Fibroblast of lung (primary cell): ENCODE measurements around the gene RPL11. TPM values are rescaled to one million over a fixed set of nuclear protein-coding genes. Genes with fewer than 3 reads are reported as not detected.

Source experiments
- DNase-seq, 2 donors: peaks; one replicate each; pipeline versions ENCODE4 v3.0.0 to v3.0.0-alpha.2; 2010; ENCODE audit warnings: low read depth in 2 of 2
- H2AFZ ChIP-seq: 2 replicates; pipeline ENCODE4 v1.5.1; 2012; ENCODE audit warnings: low read length, control low read depth, inconsistent platforms
- H3K27ac ChIP-seq: 2 replicates; pipeline ENCODE4 v1.5.1; 2011; ENCODE audit warnings: low read length, control low read depth; ENCODE audit not compliant: insufficient read depth
- H3K27me3 ChIP-seq: 2 replicates; pipeline ENCODE4 v1.5.1; 2011; ENCODE audit warnings: mild to moderate bottlenecking, low read length; ENCODE audit not compliant: control insufficient read depth, insufficient read depth
- H3K36me3 ChIP-seq: 2 replicates; pipeline ENCODE4 v1.5.1; 2011; ENCODE audit warnings: low read length; ENCODE audit not compliant: control insufficient read depth, insufficient read depth
- H3K4me1 ChIP-seq: 2 replicates; pipeline ENCODE4 v1.5.1; 2011; ENCODE audit warnings: low read length; ENCODE audit not compliant: control insufficient read depth, insufficient read depth; ENCODE audit errors: extremely low read depth
- H3K4me2 ChIP-seq: 2 replicates; pipeline ENCODE4 v1.5.1; 2011; ENCODE audit warnings: low read length, control low read depth; ENCODE audit not compliant: insufficient read depth; ENCODE audit errors: extremely low read depth
- H3K4me3 ChIP-seq, 4 experiments: fragments of 200-600 bp in 1 of 4; sonication (generic) in 1 of 4; replicated peaks in 1 of 4; 2 replicates each; pipeline ENCODE4 v1.5.1; 2011 to 2016; ENCODE audit warnings: low read length in 4 of 4, low read depth in 3 of 4, mild to moderate bottlenecking in 3 of 4, control low read depth in 2 of 4, inconsistent platforms in 1 of 4, mixed read lengths in 1 of 4; ENCODE audit not compliant: insufficient read depth in 1 of 4; ENCODE audit errors: control extremely low read depth in 1 of 4
- H3K79me2 ChIP-seq: 2 replicates; pipeline ENCODE4 v1.5.1; 2012; ENCODE audit warnings: mild to moderate bottlenecking, low read length, inconsistent platforms; ENCODE audit not compliant: control insufficient read depth, insufficient read depth
- H3K9ac ChIP-seq: 2 replicates; pipeline ENCODE4 v1.5.1; 2011; ENCODE audit warnings: mild to moderate bottlenecking, low read length, control low read depth; ENCODE audit not compliant: insufficient read depth
- H3K9me3 ChIP-seq: 2 replicates; pipeline ENCODE4 v1.5.1; 2012; ENCODE audit warnings: low read depth, low read length; ENCODE audit not compliant: control insufficient read depth, insufficient read depth
- H4K20me1 ChIP-seq: 2 replicates; pipeline ENCODE4 v1.5.1; 2011; ENCODE audit warnings: low read length; ENCODE audit not compliant: control insufficient read depth, insufficient read depth; ENCODE audit errors: extremely low read depth
- EZH2 ChIP-seq: IDR thresholded peaks from 2 replicates; pipeline ENCODE4 v1.5.1; 2012; ENCODE audit warnings: low read length, control low read depth, mild to moderate bottlenecking; ENCODE audit errors: missing control alignments
- polyA plus RNA-seq, 2 donors: library from polyadenylated mRNA; depleted of rRNA in 1 of 2; stranded (reverse) in 1 of 2; unstranded in 1 of 2; fragments of >200 nt; gene quantifications; 2 replicates each; pipeline ENCODE4 v1.2.1, GENCODE V29; 2011 to 2012; ENCODE audit warnings: missing spikeins in 1 of 2
- total RNA-seq: library from RNA; depleted of rRNA; stranded (reverse); fragments of >200 nt; gene quantifications from 2 replicates; pipeline ENCODE4 v1.2.1, GENCODE V29; 2014
- TF ChIP-seq, protein P1 (sequence below), 2 donors: IDR thresholded peaks in 1 of 2; conservative IDR thresholded peaks in 1 of 2; 1 replicate in 1 of 2; 2 replicates in 1 of 2; pipeline ENCODE4 v1.5.1; 2011 to 2012; ENCODE audit warnings: low read length in 2 of 2, control low read depth in 1 of 2, inconsistent platforms in 1 of 2, low read depth in 1 of 2, mild to moderate bottlenecking in 1 of 2

Gene RPL11
- total and polyA plus RNA-seq, 2 donors (not counting 1 experiment from before 2014, with no cell fraction given) = 1,214 to 1,551 TPM

DNA sequence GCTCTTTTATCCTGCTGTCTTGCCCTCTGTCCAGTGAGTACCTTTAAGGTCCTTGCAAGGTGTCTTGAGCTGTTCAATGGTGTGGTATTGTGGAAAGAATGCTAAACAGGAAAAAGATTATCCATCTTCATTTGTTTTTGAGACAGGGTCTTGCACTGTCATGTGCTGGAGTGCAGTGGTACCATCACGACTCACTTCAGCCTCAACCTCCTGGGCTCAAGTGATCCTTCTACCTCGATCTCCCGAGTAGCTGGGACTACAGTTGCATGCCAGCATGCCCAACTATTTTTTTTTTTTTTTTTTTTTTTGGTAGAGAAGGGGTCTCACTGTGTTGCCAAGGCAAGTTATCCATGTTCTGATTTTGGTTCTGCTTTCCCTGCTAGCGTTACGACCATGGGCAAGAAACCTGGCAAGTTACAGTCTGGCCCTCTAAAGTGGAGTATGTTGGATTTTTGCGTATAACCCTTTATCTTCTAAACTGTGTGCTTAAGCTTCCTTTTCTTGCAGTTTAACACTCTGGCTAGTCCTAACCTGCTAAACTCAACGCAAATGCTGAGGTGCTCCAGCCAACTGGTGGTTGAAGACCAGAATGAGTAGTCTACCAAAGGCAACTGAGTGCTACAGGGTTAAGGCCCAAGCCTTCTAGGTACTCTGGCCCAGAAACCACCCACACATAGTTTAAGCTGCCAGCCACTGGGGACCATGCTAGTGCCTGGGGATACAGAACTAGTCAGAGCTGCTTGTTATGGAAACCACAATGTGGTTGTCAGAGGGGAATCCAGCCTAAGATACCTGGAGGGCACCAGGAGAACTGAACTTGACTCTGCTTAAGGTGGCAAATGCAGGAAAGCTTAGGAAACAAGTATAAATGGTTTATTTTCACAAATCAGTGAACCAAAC is 7.9 kb downstream of the RPL11 start:
- H3K27me3 ChIP-seq = no peaks in the 10 kb centered on the region
- no peaks in the 10 kb centered on the region for H3K9me3 ChIP-seq
- H3K27ac ChIP-seq = no peak overlapping the region
- H4K20me1 ChIP-seq = peaks cover 2% of the 10 kb centered on the region
- no peaks in the 10 kb centered on the region for H3K4me1 ChIP-seq
- no peak overlapping the region for H3K9ac ChIP-seq
- TF ChIP-seq, protein P1, sequence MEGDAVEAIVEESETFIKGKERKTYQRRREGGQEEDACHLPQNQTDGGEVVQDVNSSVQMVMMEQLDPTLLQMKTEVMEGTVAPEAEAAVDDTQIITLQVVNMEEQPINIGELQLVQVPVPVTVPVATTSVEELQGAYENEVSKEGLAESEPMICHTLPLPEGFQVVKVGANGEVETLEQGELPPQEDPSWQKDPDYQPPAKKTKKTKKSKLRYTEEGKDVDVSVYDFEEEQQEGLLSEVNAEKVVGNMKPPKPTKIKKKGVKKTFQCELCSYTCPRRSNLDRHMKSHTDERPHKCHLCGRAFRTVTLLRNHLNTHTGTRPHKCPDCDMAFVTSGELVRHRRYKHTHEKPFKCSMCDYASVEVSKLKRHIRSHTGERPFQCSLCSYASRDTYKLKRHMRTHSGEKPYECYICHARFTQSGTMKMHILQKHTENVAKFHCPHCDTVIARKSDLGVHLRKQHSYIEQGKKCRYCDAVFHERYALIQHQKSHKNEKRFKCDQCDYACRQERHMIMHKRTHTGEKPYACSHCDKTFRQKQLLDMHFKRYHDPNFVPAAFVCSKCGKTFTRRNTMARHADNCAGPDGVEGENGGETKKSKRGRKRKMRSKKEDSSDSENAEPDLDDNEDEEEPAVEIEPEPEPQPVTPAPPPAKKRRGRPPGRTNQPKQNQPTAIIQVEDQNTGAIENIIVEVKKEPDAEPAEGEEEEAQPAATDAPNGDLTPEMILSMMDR (conservative IDR thresholded peaks at IDR 0.05 in 1 of 2, IDR thresholded peaks at IDR 0.05 in 1 of 2; ENCODE audit: low read depth in 1 of 2, low read length in 2 of 2) = no peak
- no peak for TF ChIP-seq EZH2
- peak in 1 of 2 donors; percentile 18 for DNase-seq
- H3K36me3 ChIP-seq = peaks cover 18% of the 10 kb centered on the region
- H3K4me2 ChIP-seq = no peak overlapping the region
- peaks cover 67% of the 10 kb centered on the region for H3K79me2 ChIP-seq
- no peak overlapping the region for H2AFZ ChIP-seq
- no peak overlapping the region for H3K4me3 ChIP-seq

DNA sequence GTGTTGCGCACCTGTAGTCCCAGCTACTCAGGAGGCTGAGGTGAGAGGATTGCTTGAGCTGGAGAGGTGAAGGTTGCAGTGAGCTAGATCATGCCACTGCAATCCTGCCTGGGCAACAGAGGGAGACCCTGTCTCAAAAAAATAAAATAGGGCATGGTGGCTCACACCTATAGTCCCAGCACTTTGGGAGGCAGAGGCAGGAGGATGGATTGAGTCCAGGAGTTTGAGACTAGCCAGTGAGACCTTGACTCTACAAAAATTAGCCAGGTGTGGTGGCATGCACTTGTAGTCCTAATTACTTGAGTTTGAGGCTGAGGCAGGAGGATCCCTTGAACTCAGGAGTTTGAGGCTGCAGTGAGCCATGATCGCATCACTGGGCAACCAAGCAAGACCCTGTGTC is 9.7 kb downstream of the RPL11 start:
- TF ChIP-seq, protein P1 (conservative IDR thresholded peaks at IDR 0.05 in 1 of 2, IDR thresholded peaks at IDR 0.05 in 1 of 2; ENCODE audit: low read depth in 1 of 2, low read length in 2 of 2) = no peak
- TF ChIP-seq EZH2 = no peak
- no peak overlapping the region for H3K4me2 ChIP-seq
- H3K36me3 ChIP-seq = peaks cover 13% of the 10 kb centered on the region
- no peaks in the 10 kb centered on the region for H3K9me3 ChIP-seq
- H3K27ac ChIP-seq = no peak overlapping the region
- no peaks in the 10 kb centered on the region for H3K4me1 ChIP-seq
- no peak for DNase-seq
- no peak overlapping the region for H2AFZ ChIP-seq
- peaks cover 2% of the 10 kb centered on the region for H4K20me1 ChIP-seq
- H3K27me3 ChIP-seq = no peaks in the 10 kb centered on the region
- H3K79me2 ChIP-seq = peaks cover 50% of the 10 kb centered on the region
- no peak overlapping the region for H3K9ac ChIP-seq
- no peak overlapping the region for H3K4me3 ChIP-seq

DNA sequence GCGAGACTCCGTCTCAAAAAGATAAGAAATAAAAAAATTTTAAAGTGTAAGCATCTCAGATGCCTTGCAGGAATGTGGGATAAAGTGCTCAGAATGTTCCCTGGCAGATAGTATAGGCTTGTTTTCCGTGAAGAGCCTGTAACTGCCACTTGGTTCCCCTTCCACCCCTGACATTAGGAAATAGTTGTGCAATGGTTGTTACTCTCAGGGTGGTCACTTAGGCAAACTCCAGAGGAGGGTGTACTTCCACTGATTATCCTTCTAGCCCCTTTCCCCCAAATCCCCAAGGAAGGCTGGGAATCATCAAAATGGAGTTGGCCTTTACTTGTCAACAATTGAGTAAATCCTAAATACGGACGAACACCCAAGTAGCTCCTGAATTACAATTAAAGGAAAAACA is 10.4 kb downstream of the RPL11 start:
- TF ChIP-seq, protein P1 (conservative IDR thresholded peaks at IDR 0.05 in 1 of 2, IDR thresholded peaks at IDR 0.05 in 1 of 2; ENCODE audit: low read depth in 1 of 2, low read length in 2 of 2) = no peak
- peaks cover 43% of the 10 kb centered on the region for H3K79me2 ChIP-seq
- no peaks in the 10 kb centered on the region for H3K27me3 ChIP-seq
- peaks cover 2% of the 10 kb centered on the region for H4K20me1 ChIP-seq
- H3K27ac ChIP-seq = no peak overlapping the region
- no peak overlapping the region for H3K4me3 ChIP-seq
- no peak overlapping the region for H3K4me2 ChIP-seq
- H3K4me1 ChIP-seq = no peaks in the 10 kb centered on the region
- peak in 1 of 2 donors; percentile 19 for DNase-seq
- no peaks in the 10 kb centered on the region for H3K9me3 ChIP-seq
- no peak overlapping the region for H2AFZ ChIP-seq
- peaks cover 13% of the 10 kb centered on the region for H3K36me3 ChIP-seq
- H3K9ac ChIP-seq = no peak overlapping the region
